GM12878 (cell line): Measurements from ENCODE around the gene BNIP3. TPM values are rescaled to one million over a fixed set of nuclear protein-coding genes. Genes with fewer than 3 reads are reported as not detected.

Experiments used
- ATAC-seq: fragments of 200-7000 bp; cut with Tn5 transposase; 3 replicates; pipeline ENCODE4 v1.9.1; 2020; ENCODE audit warnings: mild to moderate bottlenecking, moderate library complexity
- BruUV-seq: library from RNA; stranded (reverse); fragments of 400-500 nt; replicated peaks from 2 replicates; lab custom pipeline; 2021; lab: Mats Ljungman, UMichigan
- CTCF ChIA-PET: fragments of 300-600 bp; sonication (Branson Sonifier 250); formaldehyde crosslinking; extraction: SDS; loops from one replicate; lab custom pipeline; 2021; ENCODE audit warnings: inconsistent platforms; lab: Yijun Ruan, JAX
- POLR2A ChIA-PET: fragments of 350-600 bp; formaldehyde crosslinking; extraction: SDS; loops from one replicate; lab custom pipeline; 2021; ENCODE audit warnings: inconsistent platforms; lab: Charles Lee
- RAD21 ChIA-PET: fragments of 300-600 bp; sonication (Branson Sonifier 250); formaldehyde crosslinking; loops from one replicate; lab custom pipeline; 2023; ENCODE audit warnings: antibody characterized with exemption; ENCODE audit not compliant: unreplicated experiment; lab: Charles Lee
- SMC1A ChIA-PET: fragments of 300-600 bp; sonication (Branson Sonifier 250); formaldehyde crosslinking; loops from one replicate; lab custom pipeline; 2023; ENCODE audit not compliant: unreplicated experiment, uncharacterized antibody; lab: Charles Lee
- DNase-seq: peaks from one replicate; pipeline ENCODE4 v3.0.0-alpha.2; 2011; ENCODE audit warnings: low read depth, low spot score
- FAIRE-seq: peaks from 3 replicates; lab custom pipeline; 2011; peaks lifted over from hg19 to GRCh38; lab: Jason Lieb, UNC
- H2AFZ ChIP-seq: 2 replicates; pipeline ENCODE4 v1.6.0; 2011; ENCODE audit warnings: low read depth, low read length, control low read depth; ENCODE audit not compliant: control insufficient read depth
- H3K27ac ChIP-seq: 2 replicates; pipeline ENCODE4 v1.5.1; 2011; ENCODE audit warnings: control low read depth; ENCODE audit not compliant: control insufficient read depth, insufficient read depth
- H3K27me3 ChIP-seq, 2 experiments: replicated peaks in 1 of 2; 2 replicates each; pipeline versions ENCODE4 v1.6.0 to v1.6.1; 2011; ENCODE audit warnings: low read length in 1 of 2; ENCODE audit not compliant: control insufficient read depth in 2 of 2, insufficient read depth in 2 of 2
- H3K36me3 ChIP-seq, 2 experiments: 2 replicates each; pipeline ENCODE4 v1.5.1; 2011; ENCODE audit warnings: low read length in 1 of 2; ENCODE audit not compliant: control insufficient read depth in 2 of 2, insufficient read depth in 2 of 2
- H3K4me1 ChIP-seq: 2 replicates; pipeline ENCODE4 v1.6.1; 2011; ENCODE audit warnings: mild to moderate bottlenecking, low read length, moderate library complexity, mixed read lengths; ENCODE audit not compliant: control insufficient read depth, insufficient read depth
- H3K4me2 ChIP-seq: 2 replicates; pipeline ENCODE4 v1.6.0; 2011; ENCODE audit warnings: control low read depth; ENCODE audit not compliant: control insufficient read depth, insufficient read depth
- H3K4me3 ChIP-seq: fragments of 200-600 bp; sonication (generic); 2 replicates; pipeline ENCODE4 v1.5.1; 2016
- H3K79me2 ChIP-seq: 2 replicates; pipeline ENCODE4 v1.6.0; 2011; ENCODE audit warnings: low read length; ENCODE audit not compliant: control insufficient read depth, insufficient read depth
- H3K9ac ChIP-seq: 2 replicates; pipeline ENCODE4 v1.8.0; 2011; ENCODE audit warnings: low read length, control low read depth, mixed read lengths; ENCODE audit not compliant: control insufficient read depth, insufficient read depth
- H3K9me3 ChIP-seq: replicated peaks from 3 replicates; pipeline ENCODE4 v1.5.1; 2011; ENCODE audit warnings: mild to moderate bottlenecking, low read length; ENCODE audit not compliant: control insufficient read depth, insufficient read depth
- H4K20me1 ChIP-seq: 2 replicates; pipeline ENCODE4 v1.6.0; 2011; ENCODE audit not compliant: control insufficient read depth, insufficient read depth
- CHD4 ChIP-seq: fragments of 200-600 bp; sonication (generic); IDR thresholded peaks from 2 replicates; pipeline ENCODE4 v1.6.1; 2016; ENCODE audit warnings: mild to moderate bottlenecking
- EED ChIP-seq: sonication (generic); IDR thresholded peaks from 2 replicates; pipeline ENCODE4 v1.6.1; 2016; ENCODE audit warnings: antibody characterized with exemption, low read depth
- IKZF1 ChIP-seq: fragments of 450-650 bp; conservative IDR thresholded peaks from 2 replicates; pipeline ENCODE4 v1.6.1; 2017; ENCODE audit warnings: antibody characterized with exemption, mild to moderate bottlenecking
- JUND ChIP-seq: IDR thresholded peaks from 2 replicates; pipeline ENCODE4 v1.6.1; 2012; ENCODE audit warnings: low read depth, mild to moderate bottlenecking, low read length, improper control_type of control experiment, moderate library complexity
- MXI1 ChIP-seq: fragments of 150-350 bp; IDR thresholded peaks from 2 replicates; pipeline ENCODE4 v1.6.1; 2011; ENCODE audit warnings: low read depth, mild to moderate bottlenecking, inconsistent platforms, low read length, improper control_type of control experiment
- RAD21 ChIP-seq: IDR thresholded peaks from 2 replicates; pipeline ENCODE4 v1.6.1; 2011; ENCODE audit warnings: mild to moderate bottlenecking, low read depth, low read length, moderate library complexity; ENCODE audit not compliant: insufficient read depth
- ZNF384 ChIP-seq: IDR thresholded peaks from 2 replicates; pipeline ENCODE4 v1.6.1; 2012; ENCODE audit warnings: low read depth, mild to moderate bottlenecking, low read length, improper control_type of control experiment, borderline replicate concordance
- WGBS: methylation state at CpG from one replicate; pipeline ENCODE4 v1.1.6; 2016; ENCODE audit warnings: low lambda C conversion rate; ENCODE audit not compliant: insufficient replicate concordance, insufficient coverage; ENCODE audit errors: missing lambda C conversion rate; 5-methylcytosine and 5-hydroxymethylcytosine counted together
- in situ Hi-C: fragments of 300-500 bp; cut with MboI; formaldehyde crosslinking; loops from 9 replicates; pipeline ENCODE4 v1.14.3; 2018; ENCODE audit warnings: mixed read lengths
- intact Hi-C: fragments of 100-400 bp; cut with micrococcal nuclease; formaldehyde crosslinking; loops from one replicate; pipeline ENCODE4 v1.14.2; 2022; ENCODE audit not compliant: unreplicated experiment
- polyA plus RNA-seq, 11 experiments: library from polyadenylated mRNA; depleted of rRNA in 4 of 11; unstranded in 6 of 11; stranded (reverse) in 5 of 11; fragments of >200 nt; fragmentation: Nextera tagmentation in 4 of 11; fragmentation: Illumina TruSeq in 1 of 11; extraction: Ambion mirVana in 4 of 11; extraction: Trizol in 1 of 11; gene quantifications; 1 replicate in 1 of 11; 2 replicates in 10 of 11; pipeline versions ENCODE4 v1.2.1 to v1.2.3, GENCODE V29; 2011 to 2016; ENCODE audit warnings: inconsistent platforms in 2 of 11, missing spikeins in 2 of 11, low read depth in 1 of 11
- total RNA-seq, 4 experiments: library from RNA; depleted of rRNA in 3 of 4; stranded (reverse); fragments of >200 nt in 3 of 4; fragmentation: Illumina TruSeq in 1 of 4; extraction: Trizol in 1 of 4; gene quantifications; 2 replicates each; pipeline versions ENCODE4 v1.2.1 to v1.2.3, GENCODE V29; 2013 to 2021
- TF ChIP-seq, protein P1 (sequence below): IDR thresholded peaks from 2 replicates; pipeline ENCODE4 v1.6.1; 2012; ENCODE audit warnings: mild to moderate bottlenecking, low read depth, low read length

Gene BNIP3
- total and polyA plus RNA-seq, 10 of the 15 experiments (the other 5 are each of a cell fraction or from before 2014, with no cell fraction given): 7.7 to 122 (median 29.9) TPM

DNA sequence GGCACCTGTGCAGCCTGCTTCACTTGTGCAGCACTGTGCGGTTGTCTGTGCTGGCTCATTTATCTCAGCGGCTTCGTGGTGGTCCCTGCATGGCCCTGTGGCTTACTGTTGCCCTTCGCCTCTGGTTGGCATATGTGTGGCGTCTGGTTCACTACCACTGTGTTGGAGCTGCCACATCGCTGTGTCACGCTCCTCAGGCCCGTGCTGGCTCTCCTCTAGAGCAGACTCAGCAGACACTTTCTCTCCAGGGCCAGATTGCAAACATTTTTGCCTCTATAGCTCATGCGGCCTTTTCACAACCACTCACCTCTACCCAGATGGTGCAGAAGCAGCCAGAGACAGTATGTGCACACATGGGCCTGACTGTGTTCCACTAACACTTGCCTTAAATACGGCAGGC lies 43.0 kb downstream of the BNIP3 start (continued):
- TF ChIP-seq, protein P1, sequence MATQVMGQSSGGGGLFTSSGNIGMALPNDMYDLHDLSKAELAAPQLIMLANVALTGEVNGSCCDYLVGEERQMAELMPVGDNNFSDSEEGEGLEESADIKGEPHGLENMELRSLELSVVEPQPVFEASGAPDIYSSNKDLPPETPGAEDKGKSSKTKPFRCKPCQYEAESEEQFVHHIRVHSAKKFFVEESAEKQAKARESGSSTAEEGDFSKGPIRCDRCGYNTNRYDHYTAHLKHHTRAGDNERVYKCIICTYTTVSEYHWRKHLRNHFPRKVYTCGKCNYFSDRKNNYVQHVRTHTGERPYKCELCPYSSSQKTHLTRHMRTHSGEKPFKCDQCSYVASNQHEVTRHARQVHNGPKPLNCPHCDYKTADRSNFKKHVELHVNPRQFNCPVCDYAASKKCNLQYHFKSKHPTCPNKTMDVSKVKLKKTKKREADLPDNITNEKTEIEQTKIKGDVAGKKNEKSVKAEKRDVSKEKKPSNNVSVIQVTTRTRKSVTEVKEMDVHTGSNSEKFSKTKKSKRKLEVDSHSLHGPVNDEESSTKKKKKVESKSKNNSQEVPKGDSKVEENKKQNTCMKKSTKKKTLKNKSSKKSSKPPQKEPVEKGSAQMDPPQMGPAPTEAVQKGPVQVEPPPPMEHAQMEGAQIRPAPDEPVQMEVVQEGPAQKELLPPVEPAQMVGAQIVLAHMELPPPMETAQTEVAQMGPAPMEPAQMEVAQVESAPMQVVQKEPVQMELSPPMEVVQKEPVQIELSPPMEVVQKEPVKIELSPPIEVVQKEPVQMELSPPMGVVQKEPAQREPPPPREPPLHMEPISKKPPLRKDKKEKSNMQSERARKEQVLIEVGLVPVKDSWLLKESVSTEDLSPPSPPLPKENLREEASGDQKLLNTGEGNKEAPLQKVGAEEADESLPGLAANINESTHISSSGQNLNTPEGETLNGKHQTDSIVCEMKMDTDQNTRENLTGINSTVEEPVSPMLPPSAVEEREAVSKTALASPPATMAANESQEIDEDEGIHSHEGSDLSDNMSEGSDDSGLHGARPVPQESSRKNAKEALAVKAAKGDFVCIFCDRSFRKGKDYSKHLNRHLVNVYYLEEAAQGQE: no peak
- no peak for TF ChIP-seq ZNF384
- TF ChIP-seq JUND: no peak
- TF ChIP-seq EED: no peak

GRCh38 chr10:131937836-131938235 lies 43.9 kb downstream of the BNIP3 start:
- no peak for ATAC-seq
- no peaks in the 10 kb centered on the region for H3K9me3 ChIP-seq
- no peaks in the 10 kb centered on the region for H3K4me1 ChIP-seq
- over 99% methylated on average over 18 of the region's 20 CpGs for WGBS
- H2AFZ ChIP-seq: no peak overlapping the region
- intact Hi-C loops: no loop called here
- H3K4me2 ChIP-seq: no peak overlapping the region
- TF ChIP-seq IKZF1 (no peak), MXI1 (no peak), CHD4 (no peak), RAD21 (no peak)
- TF ChIP-seq, all 136 proteins: peak for 0
- in situ Hi-C loops: no loop called here
- RAD21 ChIA-PET: no interaction called here
- BruUV-seq: no TSS peak
- FAIRE-seq: no peak
- no peak overlapping the region for H3K4me3 ChIP-seq
- H3K79me2 ChIP-seq: peaks cover 2% of the 10 kb centered on the region
- H3K27me3 ChIP-seq: no peaks in the 10 kb centered on the region
- CTCF ChIA-PET: interaction anchor here (1.1 kb wide), 1 partner anchor 85 kb away, joined by 3 read pairs; no protein-coding TSS in a partner anchor
- no peak for DNase-seq
- no peak overlapping the region for H3K27ac ChIP-seq
- no peaks in the 10 kb centered on the region for H4K20me1 ChIP-seq
- H3K9ac ChIP-seq: no peak overlapping the region
- H3K36me3 ChIP-seq: peaks cover 12 to 19% of the 10 kb centered on the region in 2 experiments
- POLR2A ChIA-PET: no interaction called here
- SMC1A ChIA-PET: no interaction called here
